ENCODE data around the gene MRPS21.
A peak's percentile ranks its signal among the peaks of the same experiment; 100 is the strongest.
"Not testable (repeated sequence)": the region's sequence is repeated elsewhere in the genome, so short reads cannot be mapped to it uniquely, and the experiment has no call there.

The MRPS21 gene

GRCh38 chr1:150281221-150281757, 12.4 kb upstream of the MRPS21 start:
- peak; percentile 34 to 40 for DNase-seq (ENCODE audit: low read depth in 2 of 2, low spot score in 1 of 2)

GRCh38 chr1:150281758-150282557, 11.7 kb upstream of the MRPS21 start, which contains the start of gene CIART:
TSS of gene CIART (plus strand) at chr1:150282554. CDS start at chr1:150283268, 714 bp downstream.
- peak; percentile 61 to 69 for DNase-seq (ENCODE audit: low read depth in 2 of 2, low spot score in 1 of 2)

GRCh38 chr1:150282558-150282958, 11.1 kb upstream of the MRPS21 start:
- DNase-seq (ENCODE audit: low read depth in 2 of 2, low spot score in 1 of 2) = no peak

GRCh38 chr1:150283260-150283659, 10.4 kb upstream of the MRPS21 start:
- no peak for DNase-seq (ENCODE audit: low read depth in 2 of 2, low spot score in 1 of 2)

GRCh38 chr1:150288382-150288781, 5.3 kb upstream of the MRPS21 start:
- DNase-seq (ENCODE audit: low read depth in 2 of 2, low spot score in 1 of 2) = no peak

- DNase-seq (ENCODE audit: low read depth in 2 of 2, low spot score in 1 of 2) = no peak
Observed at GRCh38 chr1:150288822-150289221, 4.8 kb upstream of the MRPS21 start.

- DNase-seq (ENCODE audit: low read depth in 2 of 2, low spot score in 1 of 2) = no peak
Observed at GRCh38 chr1:150295476-150295875, 1.8 kb downstream of the MRPS21 start.

- no peak for DNase-seq (ENCODE audit: low read depth in 2 of 2, low spot score in 1 of 2)
Observed at GRCh38 chr1:150299716-150300115, 6.1 kb downstream of the MRPS21 start.

GRCh38 chr1:150302338-150302737, 8.7 kb downstream of the MRPS21 start:
- DNase-seq (ENCODE audit: low read depth in 2 of 2, low spot score in 1 of 2) = no peak

GRCh38 chr1:150302902-150303301, 9.2 kb downstream of the MRPS21 start:
- DNase-seq (ENCODE audit: low read depth in 2 of 2, low spot score in 1 of 2) = no peak

- not testable (repeated sequence) for DNase-seq (ENCODE audit: low read depth in 2 of 2, low spot score in 1 of 2)
Observed at GRCh38 chr1:150308585-150308984, 14.9 kb downstream of the MRPS21 start.

GRCh38 chr1:150309758-150310508, 16.3 kb downstream of the MRPS21 start:
- DNase-seq (ENCODE audit: low read depth in 2 of 2, low spot score in 1 of 2) = no peak

GRCh38 chr1:150311762-150312161, 18.1 kb downstream of the MRPS21 start:
- DNase-seq (ENCODE audit: low read depth in 2 of 2, low spot score in 1 of 2) = no peak

- DNase-seq (ENCODE audit: low read depth in 2 of 2, low spot score in 1 of 2) = not testable (repeated sequence)
Observed at GRCh38 chr1:150314691-150315090, 21.0 kb downstream of the MRPS21 start.

- DNase-seq (ENCODE audit: low read depth in 2 of 2, low spot score in 1 of 2) = no peak
Observed at GRCh38 chr1:150320667-150320978, 27.0 kb downstream of the MRPS21 start.

- no peak for DNase-seq (ENCODE audit: low read depth in 2 of 2, low spot score in 1 of 2)
Observed at GRCh38 chr1:150321826-150322166, 28.1 kb downstream of the MRPS21 start.

GRCh38 chr1:150322310-150322709, 28.6 kb downstream of the MRPS21 start:
- no peak for DNase-seq (ENCODE audit: low read depth in 2 of 2, low spot score in 1 of 2)

GRCh38 chr1:150332651-150333290, 39.1 kb downstream of the MRPS21 start:
- DNase-seq (ENCODE audit: low read depth in 2 of 2, low spot score in 1 of 2) = no peak

- no peak for DNase-seq (ENCODE audit: low read depth in 2 of 2, low spot score in 1 of 2)
Observed at GRCh38 chr1:150346316-150346715, 52.7 kb downstream of the MRPS21 start.

GRCh38 chr1:150352866-150353265, 59.2 kb downstream of the MRPS21 start:
- DNase-seq (ENCODE audit: low read depth in 2 of 2, low spot score in 1 of 2) = no peak

Data from stimulated activated CD8-positive, alpha-beta memory T cell treated with anti-CD3 and anti-CD28 coated beads, Interleukin-4, amount 100 ng/mL, for 4 hours (primary cell).